T-helper 22 cell (primary cell): ENCODE measurements around the gene GLO1.
A peak's percentile ranks its signal among the peaks of the same experiment; 100 is the strongest.

Experiments used
- DNase-seq: peaks from one replicate; pipeline ENCODE4 v3.0.0-alpha.2; 2020; ENCODE audit warnings: low read depth

The GLO1 gene

GRCh38 chr6:38658418-38659167 lies 44.4 kb downstream of the GLO1 start:
- no peak for DNase-seq

DNA sequence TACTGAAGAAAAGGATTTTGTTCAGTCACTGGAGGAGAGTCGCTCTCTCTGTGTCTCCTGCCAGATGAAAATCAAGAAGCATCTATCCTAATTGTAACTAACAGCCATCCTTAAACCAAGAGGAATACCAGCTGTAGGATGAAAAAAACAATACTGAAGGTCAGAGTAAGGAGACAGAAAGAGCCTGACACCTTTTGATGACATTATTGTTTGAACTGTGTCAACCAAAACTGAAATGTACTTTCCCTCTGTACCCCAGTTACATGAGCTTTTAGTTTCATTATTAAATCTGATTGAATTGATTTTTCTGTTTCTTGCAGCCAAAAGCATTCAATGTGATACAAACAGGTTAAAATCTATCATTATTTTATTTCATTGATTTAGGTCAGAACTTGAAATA lies 46.0 kb downstream of the GLO1 start:
- no peak for DNase-seq

DNA sequence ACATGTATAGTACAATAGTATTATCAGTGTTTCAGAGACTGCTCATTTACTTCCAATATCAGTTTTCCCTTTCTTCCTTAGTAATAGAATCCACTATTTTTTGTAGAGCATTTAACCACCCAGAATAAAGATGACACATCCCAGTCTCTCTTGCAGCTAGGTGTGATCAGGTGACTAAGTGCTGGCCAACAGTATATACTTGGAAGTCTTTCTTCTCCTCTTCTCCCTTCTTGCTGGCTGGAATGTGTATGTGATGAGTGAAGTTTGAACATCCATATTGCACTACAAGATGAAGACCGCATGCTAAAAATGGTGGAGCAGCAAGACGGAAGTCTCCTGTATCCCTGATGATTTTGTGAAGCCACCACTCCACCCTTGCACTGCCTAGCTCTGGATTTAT lies 48.7 kb downstream of the GLO1 start:
- no peak for DNase-seq

GRCh38 chr6:38651121-38651784 lies 51.7 kb downstream of the GLO1 start:
- no peak for DNase-seq

GRCh38 chr6:38650207-38650752 lies 52.7 kb downstream of the GLO1 start:
- DNase-seq = no peak

DNA sequence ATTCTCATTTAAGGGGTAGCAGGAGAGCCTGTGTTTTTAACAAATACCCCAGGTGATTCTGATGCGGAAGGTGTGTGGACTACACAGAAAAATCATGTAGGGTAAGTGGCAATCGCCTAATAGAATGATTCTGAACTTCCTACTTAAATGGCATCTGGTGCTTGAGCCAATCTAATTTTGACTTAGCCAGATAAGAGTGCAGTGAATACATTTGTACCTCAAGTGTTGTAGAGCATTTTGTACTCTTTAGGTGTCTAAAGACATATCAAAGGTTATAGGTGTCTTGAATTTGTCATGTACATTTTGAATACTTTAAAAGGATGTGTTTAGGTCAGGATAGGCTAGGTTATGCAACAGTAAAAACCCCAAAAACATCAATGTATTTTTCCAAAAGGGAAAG lies 53.2 kb downstream of the GLO1 start:
- DNase-seq = no peak

DNA sequence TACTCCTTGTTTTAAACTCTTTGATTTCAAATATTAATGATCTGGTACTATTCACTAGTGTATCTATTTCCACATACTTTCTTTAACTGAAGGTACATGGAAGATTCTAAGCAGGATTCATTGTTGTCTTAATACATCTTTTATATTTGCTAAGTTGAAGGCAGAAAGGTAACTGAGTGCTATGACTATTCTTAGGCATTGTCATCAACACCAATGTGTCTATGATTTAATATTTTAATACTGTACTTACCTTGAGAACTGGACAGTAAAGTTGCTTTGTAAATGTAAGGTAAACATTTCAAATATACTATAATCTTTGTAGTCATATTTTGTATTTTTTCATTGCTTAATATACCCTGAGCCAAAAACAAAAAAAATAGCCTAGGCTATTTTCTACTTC lies 54.3 kb downstream of the GLO1 start:
- no peak for DNase-seq

DNA sequence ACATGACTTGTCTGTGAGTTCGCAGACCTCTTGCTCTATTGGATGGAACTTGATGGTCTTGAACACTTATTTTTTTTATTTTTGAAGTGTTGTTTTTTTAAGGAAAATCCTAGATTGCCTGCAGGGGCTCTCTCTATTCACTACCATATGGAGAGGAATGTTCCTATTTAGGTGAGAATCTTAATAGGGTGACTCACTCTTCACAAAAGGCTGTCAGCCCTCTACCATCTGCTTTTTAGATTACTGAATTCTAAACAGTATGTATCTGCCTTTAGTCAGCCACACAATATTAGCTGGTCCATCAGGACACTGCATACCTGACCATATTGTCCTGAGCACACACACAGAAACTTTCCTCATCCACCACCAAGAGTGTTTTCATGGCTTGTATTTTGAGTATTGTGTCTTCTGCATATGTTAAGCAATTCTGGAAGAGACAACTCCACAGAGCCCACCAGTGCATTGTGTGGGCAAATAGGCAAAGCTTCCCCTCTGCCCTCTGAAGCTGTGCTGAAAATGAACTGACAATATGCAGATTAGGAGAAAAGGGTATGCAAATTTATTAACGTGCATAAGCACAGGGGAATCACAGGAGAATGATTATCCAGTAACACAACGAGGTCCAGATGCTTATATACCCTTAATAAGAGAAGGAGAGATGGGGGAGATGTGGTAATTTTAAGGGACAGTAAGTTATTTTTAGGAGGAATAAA lies 56.6 kb downstream of the GLO1 start:
- DNase-seq = no peak

GRCh38 chr6:38644951-38645350 lies 58.0 kb downstream of the GLO1 start:
- DNase-seq = no peak

DNA sequence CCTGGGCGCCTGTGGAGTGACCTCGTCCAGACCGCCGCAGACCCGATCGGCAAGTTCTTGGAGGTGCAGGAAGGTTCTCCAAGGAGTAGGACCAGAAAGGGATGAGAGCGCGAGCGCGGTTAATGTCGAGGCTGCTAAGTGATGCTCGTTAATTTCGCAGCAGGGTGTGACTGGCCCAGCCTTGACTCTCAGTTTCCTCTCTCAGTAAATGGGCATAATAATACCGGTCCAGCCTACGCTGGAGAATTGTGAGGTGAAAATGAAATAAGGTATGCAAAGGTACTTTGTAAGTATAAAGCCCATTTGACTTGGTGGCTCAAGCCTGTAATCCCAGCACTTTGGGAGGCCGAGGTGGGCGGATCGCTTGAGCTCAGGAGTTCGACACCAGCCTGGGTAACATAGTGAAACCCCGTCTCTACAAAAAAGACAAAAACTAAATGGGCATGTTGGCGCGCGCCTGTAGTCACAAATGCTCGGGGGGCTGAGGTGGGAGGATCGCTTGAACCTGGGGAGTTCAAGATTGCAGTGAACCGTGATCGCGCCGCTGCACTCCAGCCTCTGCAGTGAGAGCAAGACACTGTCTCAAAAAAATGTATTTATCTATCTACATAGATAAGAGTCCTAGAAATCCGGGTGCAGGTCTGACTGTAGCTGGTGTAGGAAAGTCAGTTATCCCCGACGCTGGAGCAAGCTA lies 62.6 kb downstream of the GLO1 start:
- DNase-seq = no peak

DNA sequence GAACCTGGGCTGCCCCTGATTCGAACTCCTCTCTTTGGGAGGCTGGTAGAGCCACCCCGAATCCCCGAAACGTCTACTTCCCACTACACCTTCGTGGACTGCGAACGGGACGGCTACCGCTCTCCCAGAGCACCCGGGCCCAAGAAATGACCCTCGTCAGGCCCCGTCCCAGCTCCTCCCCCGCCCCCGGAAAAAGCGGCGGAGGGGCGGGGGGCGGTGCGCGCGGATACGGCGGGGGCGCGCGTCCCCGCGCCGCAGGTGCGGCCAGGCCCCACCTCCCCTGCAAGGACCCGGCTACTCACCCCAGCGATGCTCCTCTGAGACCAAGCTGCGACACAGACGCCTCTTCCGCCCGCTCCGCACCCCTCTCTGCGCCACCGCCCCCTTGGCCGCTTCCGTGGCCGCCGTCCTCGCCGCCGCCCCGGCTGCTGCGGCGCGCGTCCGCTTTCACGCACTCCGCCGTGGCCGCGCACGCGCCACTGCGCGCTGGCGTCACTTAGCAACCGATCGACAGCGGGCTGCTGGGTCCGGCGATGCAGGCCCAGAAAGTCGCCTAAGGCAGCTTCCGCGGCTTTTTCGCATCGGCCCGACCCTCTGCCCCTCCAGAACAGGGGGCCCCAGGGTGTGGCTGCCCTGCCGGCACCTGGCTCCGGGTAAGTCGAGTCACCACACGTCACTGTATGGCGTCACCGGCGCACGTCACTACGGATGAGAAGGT lies 63.3 kb downstream of the GLO1 start, which contains the start of gene BTBD9:
Gene BTBD9, minus strand, starts transcription at position 432 of the 718 bp plus-strand sequence.
- DNase-seq = peak; percentile 75

DNA sequence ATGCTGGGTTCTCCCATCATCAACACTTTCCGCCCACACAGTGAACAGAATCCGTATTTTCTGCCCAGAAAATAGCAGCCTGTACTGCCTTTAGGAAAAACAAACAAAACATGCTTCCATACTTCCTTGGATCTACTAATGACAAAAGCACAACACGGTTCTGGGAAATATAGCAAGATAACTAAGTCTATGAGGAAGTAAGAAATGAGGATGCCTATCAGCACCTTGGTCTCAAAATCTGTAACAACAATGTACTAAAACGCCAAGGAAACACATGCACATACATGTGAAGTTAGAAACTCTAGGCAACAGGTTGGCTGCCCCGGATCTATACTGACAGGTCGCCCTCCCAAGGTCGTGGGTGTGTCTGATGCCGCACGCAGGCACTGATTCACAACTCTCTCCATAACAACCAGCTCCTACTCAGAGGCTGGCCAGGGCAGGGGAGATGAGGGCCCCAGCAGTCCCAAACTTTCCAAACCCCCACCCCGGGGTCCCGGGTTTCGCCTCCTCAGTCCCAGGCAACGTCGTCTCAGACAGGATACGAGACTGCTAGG lies 63.9 kb downstream of the GLO1 start:
- peak; percentile 47 for DNase-seq

- DNase-seq = no peak
These were observed 65.2 kb downstream of the GLO1 start for GRCh38 chr6:38637756-38638155.

DNA sequence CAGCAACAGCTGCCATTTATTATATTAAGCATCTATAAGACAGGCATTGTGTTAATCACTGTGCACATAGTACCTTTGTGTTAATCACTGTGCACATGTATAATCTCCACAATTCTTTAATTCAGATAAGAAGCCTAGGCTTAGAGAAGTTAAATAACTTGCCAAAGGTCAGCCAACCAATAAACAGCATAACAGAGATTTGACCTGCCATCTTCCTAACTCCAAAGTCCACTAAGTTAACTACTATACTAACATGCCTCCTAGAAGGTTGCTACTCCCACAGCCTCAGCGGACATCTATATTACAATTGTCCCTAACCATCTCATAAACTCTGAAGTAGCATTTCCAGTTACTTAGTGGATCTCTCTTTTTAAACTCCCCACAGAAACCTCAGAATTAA lies 66.9 kb downstream of the GLO1 start:
- DNase-seq = no peak

DNA sequence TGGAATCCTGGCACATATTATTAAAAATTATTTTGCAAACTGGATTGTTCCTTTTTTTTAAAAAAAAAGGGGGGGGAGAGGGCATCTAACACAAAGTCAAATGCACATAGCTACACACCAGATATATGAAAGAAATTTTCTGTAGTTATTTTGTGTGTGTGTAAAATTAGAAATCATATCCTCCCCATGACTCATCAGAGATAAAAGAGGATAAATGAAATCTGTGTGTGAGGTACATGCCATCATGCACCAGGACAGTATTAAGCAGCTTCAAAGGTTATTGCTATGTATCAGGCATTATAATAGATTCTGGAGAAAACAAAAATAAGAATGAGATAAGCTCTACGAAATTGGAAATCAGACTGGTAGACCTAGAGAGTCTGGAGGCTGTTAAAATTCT lies 68.4 kb downstream of the GLO1 start:
- DNase-seq = no peak

- no peak for DNase-seq
These were observed 70.5 kb downstream of the GLO1 start for GRCh38 chr6:38632490-38632889.

DNA sequence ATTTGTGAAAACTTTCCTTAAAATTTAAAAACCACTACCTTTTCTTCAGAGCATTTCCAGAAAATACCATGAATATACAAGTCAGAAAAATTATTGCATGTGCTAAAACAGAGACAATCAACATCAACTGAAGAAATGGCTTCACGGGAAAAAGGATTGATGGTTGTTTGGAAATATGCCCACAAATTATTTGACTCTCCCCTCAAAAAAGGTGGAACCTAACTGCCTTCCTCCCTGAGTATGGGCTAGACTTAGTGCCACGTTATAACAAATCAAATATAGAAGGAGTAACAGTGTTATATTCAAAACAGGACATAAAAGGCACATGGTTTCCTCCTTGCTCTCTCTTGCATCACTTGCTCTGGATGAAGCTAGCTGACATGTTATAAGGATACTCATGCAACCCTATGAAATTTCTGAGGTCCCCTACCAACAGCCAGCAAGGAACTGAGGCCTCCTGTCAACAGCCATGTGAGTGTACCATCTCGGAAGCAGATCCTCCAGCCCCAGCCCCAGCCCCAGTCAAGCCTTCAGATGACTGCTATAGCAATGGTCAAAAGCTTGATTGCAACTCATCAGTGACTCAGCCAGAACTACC lies 71.7 kb downstream of the GLO1 start:
- DNase-seq = no peak
